HepG2 (cell line): Measurements from ENCODE around the gene CPNE1. TPM values are rescaled to one million over a fixed set of nuclear protein-coding genes. Genes with fewer than 3 reads are reported as not detected.
A peak's percentile ranks its signal among the peaks of the same experiment; 100 is the strongest.

ENCODE experiments used
- AGO1 ChIP-seq: fragments of 200-400 bp; formaldehyde crosslinking; IDR thresholded peaks from 2 replicates; pipeline ENCODE4 v1.6.1; 2017; ENCODE audit warnings: mild to moderate bottlenecking, low read depth, low read length, moderate library complexity; ENCODE audit not compliant: poor library complexity, severe bottlenecking
- ARID4A ChIP-seq: sonication (generic); formaldehyde crosslinking; IDR thresholded peaks from 2 replicates; pipeline ENCODE4 v1.5.0; 2020; ENCODE audit warnings: mild to moderate bottlenecking, missing genetic modification reagents, borderline replicate concordance
- DMAP1 ChIP-seq: IDR thresholded peaks from 2 replicates; pipeline ENCODE4 v1.6.1; 2016
- FOXA1 ChIP-seq, 2 experiments: fragments of 450-650 bp in 1 of 2; sonication (generic) in 1 of 2; formaldehyde crosslinking in 1 of 2; IDR thresholded peaks; 2 replicates each; pipeline versions ENCODE4 v1.4.0 to v1.6.1; 2016 to 2020; ENCODE audit warnings: missing genetic modification reagents in 1 of 2
- MEIS2 ChIP-seq: sonication (generic); formaldehyde crosslinking; IDR thresholded peaks from 2 replicates; pipeline ENCODE4 v1.9.0; 2021; ENCODE audit warnings: mild to moderate bottlenecking, missing genetic modification reagents
- SKI ChIP-seq: fragments of 450-650 bp; IDR thresholded peaks from one replicate; pipeline ENCODE4 v1.6.1; 2018; ENCODE audit warnings: mild to moderate bottlenecking; ENCODE audit not compliant: partially characterized antibody
- TAF1 ChIP-seq: sonication (generic); formaldehyde crosslinking; IDR thresholded peaks from 2 replicates; pipeline ENCODE4 v1.4.0; 2020; ENCODE audit warnings: missing genetic modification reagents
- TGIF2 ChIP-seq: IDR thresholded peaks from 2 replicates; pipeline ENCODE4 v1.6.1; 2016; ENCODE audit warnings: control low read depth, missing compliant biosample characterization
- THYN1 ChIP-seq: sonication (generic); formaldehyde crosslinking; IDR thresholded peaks from 2 replicates; pipeline ENCODE4 v1.8.1; 2023; ENCODE audit warnings: low read depth, mild to moderate bottlenecking, moderate library complexity, missing genetic modification reagents, borderline replicate concordance
- ZNF331 ChIP-seq: sonication (generic); formaldehyde crosslinking; IDR thresholded peaks from 2 replicates; pipeline ENCODE4 v1.4.0; 2020; ENCODE audit warnings: missing genetic modification reagents
- ZNF639 ChIP-seq: conservative IDR thresholded peaks from 2 replicates; pipeline ENCODE4 v1.6.1; 2018; ENCODE audit warnings: missing genetic modification reagents
- ZZZ3 ChIP-seq: sonication (generic); formaldehyde crosslinking; IDR thresholded peaks from 2 replicates; pipeline ENCODE4 v1.4.0; 2020; ENCODE audit warnings: missing genetic modification reagents, mild to moderate bottlenecking, borderline replicate concordance
- polyA plus RNA-seq, 8 experiments: library from polyadenylated mRNA; depleted of rRNA in 3 of 8; stranded (reverse) in 7 of 8; unstranded in 1 of 8; fragments of >200 nt; fragmentation: Illumina TruSeq in 4 of 8; extraction: Trizol in 4 of 8; gene quantifications; 2 replicates each; pipeline versions ENCODE4 v1.2.1 to v1.2.3, GENCODE V29; 2011 to 2016; ENCODE audit warnings: low read depth in 4 of 8, missing spikeins in 1 of 8, mixed read lengths in 1 of 8; ENCODE audit not compliant: insufficient read depth in 1 of 8
- total RNA-seq, 5 experiments: library from RNA; depleted of rRNA; stranded (reverse); fragments of >200 nt; fragmentation: Illumina TruSeq; extraction: Trizol; gene quantifications; 2 replicates each; pipeline ENCODE4 v1.2.3, GENCODE V29; 2016; ENCODE audit warnings: low read depth in 1 of 5
- TF ChIP-seq, protein P1 (sequence below): sonication (generic); formaldehyde crosslinking; IDR thresholded peaks from 2 replicates; pipeline ENCODE4 v1.5.1; 2020; ENCODE audit warnings: mild to moderate bottlenecking, moderate library complexity, missing genetic modification reagents
- TF ChIP-seq, protein P2 (sequence below): IDR thresholded peaks from 2 replicates; pipeline ENCODE4 v1.6.1; 2016
- TF ChIP-seq, protein P3 (sequence below): sonication (generic); formaldehyde crosslinking; IDR thresholded peaks from 2 replicates; pipeline ENCODE4 v1.8.1; 2022; ENCODE audit warnings: low read depth, mild to moderate bottlenecking, missing genetic modification reagents

The CPNE1 gene
- total and polyA plus RNA-seq, 2 of the 13 experiments (the other 11 are each of a cell fraction or from before 2014, with no cell fraction given): 408 to 431 TPM

- TF ChIP-seq DMAP1 (CRISPR knock-in tag) (peak; percentile 100), SKI (no peak), ZNF331 (CRISPR knock-in tag) (peak; percentile 93), ARID4A (CRISPR knock-in tag) (peak; percentile 97), THYN1 (CRISPR knock-in tag) (no peak), TAF1 (CRISPR knock-in tag) (peak; percentile 99), ZZZ3 (peak; percentile 85; the same call in 1 of the 2 replicates), ZNF639 (peak; percentile 58; the same call in 1 of the 2 replicates), MEIS2 (peak; percentile 87; the same call in 1 of the 2 replicates), TGIF2 (CRISPR knock-in tag) (peak; percentile 85), AGO1 (peak; percentile 34), FOXA1 (IDR thresholded peaks at IDR 0.05) (no peak), FOXA1 (CRISPR knock-in tag; IDR thresholded peaks at IDR 0.05) (peak; percentile 53; the same call in 1 of the 2 replicates)
- TF ChIP-seq, protein P1, sequence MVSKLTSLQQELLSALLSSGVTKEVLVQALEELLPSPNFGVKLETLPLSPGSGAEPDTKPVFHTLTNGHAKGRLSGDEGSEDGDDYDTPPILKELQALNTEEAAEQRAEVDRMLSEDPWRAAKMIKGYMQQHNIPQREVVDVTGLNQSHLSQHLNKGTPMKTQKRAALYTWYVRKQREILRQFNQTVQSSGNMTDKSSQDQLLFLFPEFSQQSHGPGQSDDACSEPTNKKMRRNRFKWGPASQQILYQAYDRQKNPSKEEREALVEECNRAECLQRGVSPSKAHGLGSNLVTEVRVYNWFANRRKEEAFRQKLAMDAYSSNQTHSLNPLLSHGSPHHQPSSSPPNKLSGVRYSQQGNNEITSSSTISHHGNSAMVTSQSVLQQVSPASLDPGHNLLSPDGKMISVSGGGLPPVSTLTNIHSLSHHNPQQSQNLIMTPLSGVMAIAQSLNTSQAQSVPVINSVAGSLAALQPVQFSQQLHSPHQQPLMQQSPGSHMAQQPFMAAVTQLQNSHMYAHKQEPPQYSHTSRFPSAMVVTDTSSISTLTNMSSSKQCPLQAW (CRISPR knock-in tag): peak; percentile 98
- TF ChIP-seq, protein P2, sequence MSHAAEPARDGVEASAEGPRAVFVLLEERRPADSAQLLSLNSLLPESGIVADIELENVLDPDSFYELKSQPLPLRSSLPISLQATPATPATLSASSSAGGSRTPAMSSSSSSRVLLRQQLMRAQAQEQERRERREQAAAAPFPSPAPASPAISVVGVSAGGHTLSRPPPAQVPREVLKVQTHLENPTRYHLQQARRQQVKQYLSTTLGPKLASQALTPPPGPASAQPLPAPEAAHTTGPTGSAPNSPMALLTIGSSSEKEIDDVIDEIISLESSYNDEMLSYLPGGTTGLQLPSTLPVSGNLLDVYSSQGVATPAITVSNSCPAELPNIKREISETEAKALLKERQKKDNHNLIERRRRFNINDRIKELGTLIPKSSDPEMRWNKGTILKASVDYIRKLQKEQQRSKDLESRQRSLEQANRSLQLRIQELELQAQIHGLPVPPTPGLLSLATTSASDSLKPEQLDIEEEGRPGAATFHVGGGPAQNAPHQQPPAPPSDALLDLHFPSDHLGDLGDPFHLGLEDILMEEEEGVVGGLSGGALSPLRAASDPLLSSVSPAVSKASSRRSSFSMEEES (CRISPR knock-in tag): peak; percentile 75; the same call in 1 of the 2 replicates
- TF ChIP-seq, protein P3, sequence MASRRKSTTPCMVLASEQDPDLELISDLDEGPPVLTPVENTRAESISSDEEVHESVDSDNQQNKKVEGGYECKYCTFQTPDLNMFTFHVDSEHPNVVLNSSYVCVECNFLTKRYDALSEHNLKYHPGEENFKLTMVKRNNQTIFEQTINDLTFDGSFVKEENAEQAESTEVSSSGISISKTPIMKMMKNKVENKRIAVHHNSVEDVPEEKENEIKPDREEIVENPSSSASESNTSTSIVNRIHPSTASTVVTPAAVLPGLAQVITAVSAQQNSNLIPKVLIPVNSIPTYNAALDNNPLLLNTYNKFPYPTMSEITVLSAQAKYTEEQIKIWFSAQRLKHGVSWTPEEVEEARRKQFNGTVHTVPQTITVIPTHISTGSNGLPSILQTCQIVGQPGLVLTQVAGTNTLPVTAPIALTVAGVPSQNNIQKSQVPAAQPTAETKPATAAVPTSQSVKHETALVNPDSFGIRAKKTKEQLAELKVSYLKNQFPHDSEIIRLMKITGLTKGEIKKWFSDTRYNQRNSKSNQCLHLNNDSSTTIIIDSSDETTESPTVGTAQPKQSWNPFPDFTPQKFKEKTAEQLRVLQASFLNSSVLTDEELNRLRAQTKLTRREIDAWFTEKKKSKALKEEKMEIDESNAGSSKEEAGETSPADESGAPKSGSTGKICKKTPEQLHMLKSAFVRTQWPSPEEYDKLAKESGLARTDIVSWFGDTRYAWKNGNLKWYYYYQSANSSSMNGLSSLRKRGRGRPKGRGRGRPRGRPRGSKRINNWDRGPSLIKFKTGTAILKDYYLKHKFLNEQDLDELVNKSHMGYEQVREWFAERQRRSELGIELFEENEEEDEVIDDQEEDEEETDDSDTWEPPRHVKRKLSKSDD (CRISPR knock-in tag): peak; percentile 99
Observed at GRCh38 chr20:35664466-35665206, at the start of gene CPNE1, which contains the start of gene RBM12 (continued).
